HEK293 (cell line): ENCODE results near the gene DUSP21.

ENCODE experiments used
- CTCF ChIA-PET: fragments of 350-600 bp; formaldehyde crosslinking; extraction: SDS; loops from one replicate; lab custom pipeline; 2021; ENCODE audit warnings: antibody characterized with exemption; lab: Yijun Ruan, JAX
- POLR2A ChIA-PET: fragments of 300-600 bp; formaldehyde crosslinking; extraction: SDS; loops from one replicate; lab custom pipeline; 2020; ENCODE audit warnings: antibody characterized with exemption, inconsistent platforms; lab: Yijun Ruan, JAX
- H3K27ac ChIP-seq: fragments of 200-500 bp; sonication (Bioruptor generic); 2 replicates; pipeline ENCODE4 v1.5.1; 2014; ENCODE audit warnings: low read depth, low read length, control low read depth, inconsistent platforms; ENCODE audit errors: extremely low read depth
- H3K36me3 ChIP-seq, 2 experiments: fragments of 200-500 bp in 1 of 2; sonication (Bioruptor generic) in 1 of 2; 1 replicate in 1 of 2; 2 replicates in 1 of 2; pipeline ENCODE4 v1.5.1; 2014 to 2017; ENCODE audit warnings: inconsistent platforms in 2 of 2, low read length in 2 of 2; ENCODE audit not compliant: control insufficient read depth in 2 of 2, insufficient read depth in 1 of 2
- H3K4me1 ChIP-seq: fragments of 200-500 bp; sonication (Bioruptor generic); 2 replicates; pipeline ENCODE4 v1.5.1; 2014; ENCODE audit warnings: mild to moderate bottlenecking, low read length, inconsistent platforms; ENCODE audit not compliant: control insufficient read depth, insufficient read depth
- H3K4me3 ChIP-seq: 2 replicates; pipeline ENCODE4 v1.5.1; 2011; ENCODE audit warnings: low read depth, mild to moderate bottlenecking, control low read depth, low read length, moderate library complexity
- H3K9me3 ChIP-seq: fragments of 200-500 bp; sonication (Bioruptor generic); 2 replicates; pipeline ENCODE4 v1.5.1; 2014; ENCODE audit warnings: low read depth, low read length, inconsistent platforms; ENCODE audit not compliant: control insufficient read depth, insufficient read depth
- HOXC10 ChIP-seq: sonication (generic); formaldehyde crosslinking; IDR thresholded peaks from 2 replicates; pipeline ENCODE4 v1.8.1; 2023; ENCODE audit warnings: mild to moderate bottlenecking, missing genetic modification reagents
- IKZF3 ChIP-seq: fragments of 450-650 bp; IDR thresholded peaks from 2 replicates; pipeline ENCODE4 v1.5.0; 2018; ENCODE audit warnings: missing biosample characterization, mild to moderate bottlenecking, missing genetic modification characterization, moderate library complexity
- TCF7L2 ChIP-seq: IDR thresholded peaks from 2 replicates; pipeline ENCODE4 v1.6.1; 2011; ENCODE audit warnings: low read depth, mild to moderate bottlenecking, inconsistent platforms, low read length, moderate library complexity, borderline replicate concordance
- ZBTB21 ChIP-seq: fragments of 450-650 bp; formaldehyde crosslinking; IDR thresholded peaks from 2 replicates; pipeline ENCODE4 v1.5.1; 2017; ENCODE audit warnings: missing biosample characterization, missing genetic modification characterization
- ZFP69B ChIP-seq: fragments of 450-650 bp; formaldehyde crosslinking; IDR thresholded peaks from 2 replicates; pipeline ENCODE4 v1.5.1; 2016; ENCODE audit warnings: missing biosample characterization, missing genetic modification characterization
- ZNF157 ChIP-seq: fragments of 450-650 bp; formaldehyde crosslinking; IDR thresholded peaks from 2 replicates; pipeline ENCODE4 v1.5.1; 2016; ENCODE audit warnings: missing biosample characterization, missing genetic modification characterization
- ZNF23 ChIP-seq: fragments of 450-650 bp; formaldehyde crosslinking; IDR thresholded peaks from 2 replicates; pipeline ENCODE4 v1.5.1; 2016; ENCODE audit warnings: missing biosample characterization, missing genetic modification characterization, borderline replicate concordance
- ZNF248 ChIP-seq: fragments of 450-650 bp; formaldehyde crosslinking; IDR thresholded peaks from 2 replicates; pipeline ENCODE4 v1.5.1; 2017; ENCODE audit warnings: missing biosample characterization, missing genetic modification characterization
- ZNF335 ChIP-seq: fragments of 450-650 bp; formaldehyde crosslinking; conservative IDR thresholded peaks from 2 replicates; pipeline ENCODE4 v1.5.1; 2016; ENCODE audit warnings: missing biosample characterization, missing genetic modification characterization
- ZNF37A ChIP-seq: fragments of 450-650 bp; IDR thresholded peaks from 2 replicates; pipeline ENCODE4 v1.5.1; 2018; ENCODE audit warnings: missing biosample characterization, missing genetic modification characterization
- ZNF530 ChIP-seq: fragments of 450-650 bp; formaldehyde crosslinking; IDR thresholded peaks from 2 replicates; pipeline ENCODE4 v1.5.1; 2016; ENCODE audit warnings: low read depth, missing biosample characterization, missing genetic modification characterization
- ZNF549 ChIP-seq: fragments of 450-650 bp; IDR thresholded peaks from 2 replicates; pipeline ENCODE4 v1.5.1; 2018; ENCODE audit warnings: missing biosample characterization, missing genetic modification characterization, mild to moderate bottlenecking, inconsistent platforms, moderate library complexity
- ZNF626 ChIP-seq: fragments of 450-650 bp; sonication (Bioruptor Pico); formaldehyde crosslinking; IDR thresholded peaks from 2 replicates; pipeline ENCODE4 v1.5.1; 2018; ENCODE audit warnings: missing biosample characterization, missing genetic modification characterization, inconsistent platforms
- ZNF776 ChIP-seq: fragments of 450-650 bp; formaldehyde crosslinking; IDR thresholded peaks from 2 replicates; pipeline ENCODE4 v1.5.0; 2017; ENCODE audit warnings: missing biosample characterization, missing genetic modification characterization, borderline replicate concordance
- TF ChIP-seq, protein P1 (sequence below): IDR thresholded peaks from 2 replicates; pipeline ENCODE4 v1.6.1; 2011; ENCODE audit warnings: mild to moderate bottlenecking, low read depth, low read length, borderline replicate concordance
- TF ChIP-seq, protein P2 (sequence below): sonication (generic); formaldehyde crosslinking; IDR thresholded peaks from 2 replicates; pipeline ENCODE4 v1.8.1; 2022; ENCODE audit warnings: mild to moderate bottlenecking, moderate library complexity, missing genetic modification reagents
- TF ChIP-seq, protein P3 (sequence below): fragments of 450-650 bp; formaldehyde crosslinking; IDR thresholded peaks from 2 replicates; pipeline ENCODE4 v1.5.1; 2016; ENCODE audit warnings: missing biosample characterization, missing genetic modification characterization
- TF ChIP-seq, protein P4 (sequence below): fragments of 450-650 bp; formaldehyde crosslinking; IDR thresholded peaks from 2 replicates; pipeline ENCODE4 v1.5.1; 2016; ENCODE audit warnings: missing biosample characterization, missing genetic modification characterization, borderline replicate concordance
- TF ChIP-seq, protein P5 (sequence below): fragments of 450-650 bp; formaldehyde crosslinking; IDR thresholded peaks from 2 replicates; pipeline ENCODE4; 2016; ENCODE audit warnings: missing biosample characterization, missing genetic modification characterization
- TF ChIP-seq, protein P6 (sequence below): fragments of 450-650 bp; formaldehyde crosslinking; IDR thresholded peaks from 2 replicates; pipeline ENCODE4 v1.5.1; 2016; ENCODE audit warnings: missing biosample characterization, missing genetic modification characterization

DUSP21 gene

DNA sequence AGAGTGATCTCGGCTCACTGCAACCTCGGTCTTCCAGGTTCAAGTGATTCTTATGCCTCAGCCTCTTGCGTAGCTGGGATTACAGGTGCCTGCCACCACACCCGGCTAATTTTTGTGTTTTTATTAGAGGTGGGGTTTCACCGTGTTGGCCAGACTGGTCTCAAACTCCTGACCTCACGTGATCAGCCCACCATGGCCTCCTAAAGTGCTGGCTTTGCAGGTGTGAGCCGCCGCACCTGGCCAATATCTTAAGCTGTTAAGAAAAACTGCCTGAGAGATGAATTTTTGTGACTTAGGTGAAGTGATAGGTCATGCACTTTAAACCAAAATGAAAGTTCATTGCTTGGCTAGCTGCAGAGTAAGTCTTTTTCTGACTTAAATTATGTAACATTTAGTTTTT is 35.0 kb downstream of the DUSP21 start:
- H3K4me3 ChIP-seq: no peak overlapping the region
- no peak for TF ChIP-seq ZFP69B (tag by site-specific recombination)
- TF ChIP-seq HOXC10 (CRISPR knock-in tag): no peak
- no peak for TF ChIP-seq ZNF157 (tag by site-specific recombination)
- no peak for TF ChIP-seq ZNF549 (tag by site-specific recombination)
- TF ChIP-seq, protein P1, sequence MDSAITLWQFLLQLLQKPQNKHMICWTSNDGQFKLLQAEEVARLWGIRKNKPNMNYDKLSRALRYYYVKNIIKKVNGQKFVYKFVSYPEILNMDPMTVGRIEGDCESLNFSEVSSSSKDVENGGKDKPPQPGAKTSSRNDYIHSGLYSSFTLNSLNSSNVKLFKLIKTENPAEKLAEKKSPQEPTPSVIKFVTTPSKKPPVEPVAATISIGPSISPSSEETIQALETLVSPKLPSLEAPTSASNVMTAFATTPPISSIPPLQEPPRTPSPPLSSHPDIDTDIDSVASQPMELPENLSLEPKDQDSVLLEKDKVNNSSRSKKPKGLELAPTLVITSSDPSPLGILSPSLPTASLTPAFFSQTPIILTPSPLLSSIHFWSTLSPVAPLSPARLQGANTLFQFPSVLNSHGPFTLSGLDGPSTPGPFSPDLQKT: no peak
- TF ChIP-seq ZNF335 (tag by site-specific recombination): no peak
- TF ChIP-seq ZNF776 (tag by site-specific recombination): no peak
- no peak for TF ChIP-seq ZNF37A (tag by site-specific recombination)
- TF ChIP-seq, protein P2, sequence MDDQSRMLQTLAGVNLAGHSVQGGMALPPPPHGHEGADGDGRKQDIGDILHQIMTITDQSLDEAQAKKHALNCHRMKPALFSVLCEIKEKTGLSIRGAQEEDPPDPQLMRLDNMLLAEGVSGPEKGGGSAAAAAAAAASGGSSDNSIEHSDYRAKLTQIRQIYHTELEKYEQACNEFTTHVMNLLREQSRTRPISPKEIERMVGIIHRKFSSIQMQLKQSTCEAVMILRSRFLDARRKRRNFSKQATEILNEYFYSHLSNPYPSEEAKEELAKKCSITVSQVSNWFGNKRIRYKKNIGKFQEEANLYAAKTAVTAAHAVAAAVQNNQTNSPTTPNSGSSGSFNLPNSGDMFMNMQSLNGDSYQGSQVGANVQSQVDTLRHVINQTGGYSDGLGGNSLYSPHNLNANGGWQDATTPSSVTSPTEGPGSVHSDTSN: no peak
- no peak for TF ChIP-seq IKZF3 (tag by site-specific recombination)
- TF ChIP-seq ZNF530: no peak
- no peak for TF ChIP-seq ZNF248
- TF ChIP-seq, protein P3, sequence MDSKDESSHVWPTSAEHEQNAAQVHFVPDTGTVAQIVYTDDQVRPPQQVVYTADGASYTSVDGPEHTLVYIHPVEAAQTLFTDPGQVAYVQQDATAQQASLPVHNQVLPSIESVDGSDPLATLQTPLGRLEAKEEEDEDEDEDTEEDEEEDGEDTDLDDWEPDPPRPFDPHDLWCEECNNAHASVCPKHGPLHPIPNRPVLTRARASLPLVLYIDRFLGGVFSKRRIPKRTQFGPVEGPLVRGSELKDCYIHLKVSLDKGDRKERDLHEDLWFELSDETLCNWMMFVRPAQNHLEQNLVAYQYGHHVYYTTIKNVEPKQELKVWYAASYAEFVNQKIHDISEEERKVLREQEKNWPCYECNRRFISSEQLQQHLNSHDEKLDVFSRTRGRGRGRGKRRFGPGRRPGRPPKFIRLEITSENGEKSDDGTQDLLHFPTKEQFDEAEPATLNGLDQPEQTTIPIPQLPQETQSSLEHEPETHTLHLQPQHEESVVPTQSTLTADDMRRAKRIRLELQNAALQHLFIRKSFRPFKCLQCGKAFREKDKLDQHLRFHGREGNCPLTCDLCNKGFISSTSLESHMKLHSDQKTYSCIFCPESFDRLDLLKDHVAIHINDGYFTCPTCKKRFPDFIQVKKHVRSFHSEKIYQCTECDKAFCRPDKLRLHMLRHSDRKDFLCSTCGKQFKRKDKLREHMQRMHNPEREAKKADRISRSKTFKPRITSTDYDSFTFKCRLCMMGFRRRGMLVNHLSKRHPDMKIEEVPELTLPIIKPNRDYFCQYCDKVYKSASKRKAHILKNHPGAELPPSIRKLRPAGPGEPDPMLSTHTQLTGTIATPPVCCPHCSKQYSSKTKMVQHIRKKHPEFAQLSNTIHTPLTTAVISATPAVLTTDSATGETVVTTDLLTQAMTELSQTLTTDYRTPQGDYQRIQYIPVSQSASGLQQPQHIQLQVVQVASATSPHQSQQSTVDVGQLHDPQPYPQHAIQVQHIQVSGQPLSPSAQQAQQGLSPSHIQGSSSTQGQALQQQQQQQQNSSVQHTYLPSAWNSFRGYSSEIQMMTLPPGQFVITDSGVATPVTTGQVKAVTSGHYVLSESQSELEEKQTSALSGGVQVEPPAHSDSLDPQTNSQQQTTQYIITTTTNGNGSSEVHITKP (tag by site-specific recombination): no peak
- H3K4me1 ChIP-seq: no peaks in the 10 kb centered on the region
- ChIA-PET CTCF (no interaction called here), POLR2A (no interaction called here)
- H3K9me3 ChIP-seq: no peaks in the 10 kb centered on the region
- H3K36me3 ChIP-seq: peaks cover 3 to 5% of the 10 kb centered on the region in 2 experiments; a peak in 2 of 3 replicates
- H3K27ac ChIP-seq: no peak overlapping the region

DNA sequence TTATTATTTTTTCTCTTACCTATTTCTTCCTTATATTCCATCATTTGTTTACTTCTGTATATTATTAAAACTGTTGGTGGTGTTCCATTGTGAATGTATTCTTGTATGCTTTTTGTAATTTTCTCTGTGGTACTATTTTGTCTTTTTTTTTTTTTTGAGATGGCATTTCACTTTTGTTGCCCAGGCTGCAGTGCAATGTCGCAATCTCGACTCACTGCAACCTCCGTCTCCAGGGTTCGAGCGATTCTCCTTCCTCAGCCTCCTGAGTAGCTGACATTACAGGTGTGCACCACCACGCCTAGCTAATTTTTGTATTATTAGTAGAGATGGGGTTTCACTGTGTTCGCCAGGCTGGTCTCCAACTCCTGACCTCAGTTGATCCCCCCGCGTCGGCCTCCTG is 37.7 kb downstream of the DUSP21 start:
- Histone ChIP-seq H3K4me1 (no peaks in the 10 kb centered on the region), H3K27ac (no peak overlapping the region), H3K4me3 (no peak overlapping the region), H3K9me3 (no peaks in the 10 kb centered on the region), H3K36me3 (peaks cover 3 to 9% of the 10 kb centered on the region in 2 experiments)
- ChIA-PET POLR2A (interaction anchor here (0.6 to 1.0 kb wide), 2 partner anchors 9 to 300 kb away, joined by 3 to 4 read pairs; partner anchors contain the start of gene KDM6A), CTCF (interaction anchor here (0.6 kb wide), 1 partner anchor 36 kb away, joined by 3 read pairs; no protein-coding TSS in a partner anchor)
- TF ChIP-seq, protein P4, sequence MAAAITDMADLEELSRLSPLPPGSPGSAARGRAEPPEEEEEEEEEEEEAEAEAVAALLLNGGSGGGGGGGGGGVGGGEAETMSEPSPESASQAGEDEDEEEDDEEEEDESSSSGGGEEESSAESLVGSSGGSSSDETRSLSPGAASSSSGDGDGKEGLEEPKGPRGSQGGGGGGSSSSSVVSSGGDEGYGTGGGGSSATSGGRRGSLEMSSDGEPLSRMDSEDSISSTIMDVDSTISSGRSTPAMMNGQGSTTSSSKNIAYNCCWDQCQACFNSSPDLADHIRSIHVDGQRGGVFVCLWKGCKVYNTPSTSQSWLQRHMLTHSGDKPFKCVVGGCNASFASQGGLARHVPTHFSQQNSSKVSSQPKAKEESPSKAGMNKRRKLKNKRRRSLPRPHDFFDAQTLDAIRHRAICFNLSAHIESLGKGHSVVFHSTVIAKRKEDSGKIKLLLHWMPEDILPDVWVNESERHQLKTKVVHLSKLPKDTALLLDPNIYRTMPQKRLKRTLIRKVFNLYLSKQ (tag by site-specific recombination): no peak

DNA sequence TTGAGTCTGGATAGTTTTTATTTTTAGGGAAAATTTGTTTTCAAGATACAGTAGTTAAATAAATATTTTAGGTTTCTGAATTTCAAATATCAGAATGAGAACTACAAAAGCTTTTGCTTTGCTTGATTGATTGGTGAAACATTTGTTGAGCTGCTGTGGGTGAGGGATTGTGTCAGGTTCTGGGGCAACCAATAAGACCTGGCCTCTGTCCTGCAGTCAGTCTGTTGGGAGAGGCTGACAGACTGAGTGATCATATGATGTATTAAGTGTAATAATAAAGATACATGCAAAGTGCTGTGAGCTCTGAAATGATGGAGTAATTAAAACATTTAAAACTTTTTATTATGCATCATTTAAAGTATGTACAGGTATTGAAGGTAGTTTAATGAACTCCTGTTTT is 38.8 kb downstream of the DUSP21 start:
- TF ChIP-seq ZNF23 (tag by site-specific recombination): no peak
- TF ChIP-seq ZNF626: no peak
- TF ChIP-seq TCF7L2: no peak
- TF ChIP-seq, protein P5, sequence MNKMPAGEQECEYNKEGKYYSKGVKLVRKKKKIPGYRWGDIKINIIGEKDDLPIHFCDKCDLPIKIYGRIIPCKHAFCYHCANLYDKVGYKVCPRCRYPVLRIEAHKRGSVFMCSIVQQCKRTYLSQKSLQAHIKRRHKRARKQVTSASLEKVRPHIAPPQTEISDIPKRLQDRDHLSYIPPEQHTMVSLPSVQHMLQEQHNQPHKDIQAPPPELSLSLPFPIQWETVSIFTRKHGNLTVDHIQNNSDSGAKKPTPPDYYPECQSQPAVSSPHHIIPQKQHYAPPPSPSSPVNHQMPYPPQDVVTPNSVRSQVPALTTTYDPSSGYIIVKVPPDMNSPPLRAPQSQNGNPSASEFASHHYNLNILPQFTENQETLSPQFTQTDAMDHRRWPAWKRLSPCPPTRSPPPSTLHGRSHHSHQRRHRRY (tag by site-specific recombination): no peak
- TF ChIP-seq, protein P6, sequence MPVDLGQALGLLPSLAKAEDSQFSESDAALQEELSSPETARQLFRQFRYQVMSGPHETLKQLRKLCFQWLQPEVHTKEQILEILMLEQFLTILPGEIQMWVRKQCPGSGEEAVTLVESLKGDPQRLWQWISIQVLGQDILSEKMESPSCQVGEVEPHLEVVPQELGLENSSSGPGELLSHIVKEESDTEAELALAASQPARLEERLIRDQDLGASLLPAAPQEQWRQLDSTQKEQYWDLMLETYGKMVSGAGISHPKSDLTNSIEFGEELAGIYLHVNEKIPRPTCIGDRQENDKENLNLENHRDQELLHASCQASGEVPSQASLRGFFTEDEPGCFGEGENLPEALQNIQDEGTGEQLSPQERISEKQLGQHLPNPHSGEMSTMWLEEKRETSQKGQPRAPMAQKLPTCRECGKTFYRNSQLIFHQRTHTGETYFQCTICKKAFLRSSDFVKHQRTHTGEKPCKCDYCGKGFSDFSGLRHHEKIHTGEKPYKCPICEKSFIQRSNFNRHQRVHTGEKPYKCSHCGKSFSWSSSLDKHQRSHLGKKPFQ (tag by site-specific recombination): no peak
- TF ChIP-seq ZBTB21 (tag by site-specific recombination): no peak
- Histone ChIP-seq H3K4me1 (no peaks in the 10 kb centered on the region), H3K36me3 (peaks cover 0 to 3% of the 10 kb centered on the region in 2 experiments; a peak in 1 of 3 replicates), H3K27ac (no peak overlapping the region), H3K9me3 (no peaks in the 10 kb centered on the region), H3K4me3 (no peak overlapping the region)
- ChIA-PET POLR2A (no interaction called here), CTCF (interaction anchor here (1.1 kb wide), 1 partner anchor 187 kb away, joined by 6 read pairs; no protein-coding TSS in a partner anchor)
